Right atrium auricular region (tissue), 2 donors: ENCODE results near the gene BNC2. TPM values are rescaled to one million over a fixed set of nuclear protein-coding genes. Genes with fewer than 3 reads are reported as not detected.

Experiments
- DNase-seq: peaks from one replicate; pipeline ENCODE4 v3.0.0-alpha.2; 2019; ENCODE audit warnings: low spot score
- H3K27ac ChIP-seq, 2 donors: fragments of 200-600 bp; sonication (generic); 1 replicate in 1 of 2; 2 replicates in 1 of 2; pipeline ENCODE4 v1.5.1; 2016 to 2019
- H3K27me3 ChIP-seq, 2 donors: fragments of 200-600 bp; sonication (generic); one replicate each; pipeline versions ENCODE4 v1.5.1 to v1.6.0; 2017 to 2019
- H3K36me3 ChIP-seq: fragments of 200-600 bp; sonication (generic); one replicate; pipeline ENCODE4 v1.5.1; 2016
- H3K4me1 ChIP-seq, 2 donors: fragments of 200-600 bp; sonication (generic); one replicate each; pipeline versions ENCODE4 v1.5.1 to v1.6.0; 2017 to 2019
- H3K4me3 ChIP-seq, 2 donors: fragments of 200-600 bp; sonication (generic); 1 replicate in 1 of 2; 2 replicates in 1 of 2; pipeline ENCODE4 v1.5.1; 2017 to 2019; ENCODE audit warnings: mild to moderate bottlenecking in 1 of 2, moderate library complexity in 1 of 2
- H3K9me3 ChIP-seq, 2 donors: fragments of 200-600 bp; sonication (generic); one replicate each; pipeline ENCODE4 v1.5.1; 2019
- CTCF ChIP-seq, 2 donors: fragments of 200-600 bp; sonication (generic); IDR thresholded peaks; one replicate each; pipeline ENCODE4 v1.5.1; 2019; ENCODE audit warnings: antibody characterized with exemption in 2 of 2
- total RNA-seq, 2 donors: library from RNA; depleted of rRNA; stranded (reverse); fragments of >200 nt; gene quantifications; one replicate each; pipeline ENCODE4 v1.1.0, GENCODE V29; 2016

BNC2 gene
- total RNA-seq, 2 donors from 2014 or later, result 68.3 to 77.6 TPM

- DNase-seq, result peak; percentile 67
- no peaks in the 10 kb centered on the region for H3K27me3 ChIP-seq
- no peak overlapping the region for H3K4me3 ChIP-seq
- H3K4me1 ChIP-seq, result peaks cover 0 to 27% of the 10 kb centered on the region in 2 donors
- H3K36me3 ChIP-seq, result no peaks in the 10 kb centered on the region
- H3K27ac ChIP-seq, result peak overlapping the region in 1 of 2 donors; percentile 48
- no peak for TF ChIP-seq CTCF (IDR thresholded peaks at IDR 0.05)
- H3K9me3 ChIP-seq, result no peaks in the 10 kb centered on the region
Observed at GRCh38 chr9:16627967-16628366, 242.5 kb downstream of the BNC2 start.

GRCh38 chr9:16627521-16627920 is 242.9 kb downstream of the BNC2 start:
- no peak for TF ChIP-seq CTCF (IDR thresholded peaks at IDR 0.05)
- no peak overlapping the region for H3K4me3 ChIP-seq
- no peaks in the 10 kb centered on the region for H3K36me3 ChIP-seq
- no peak for DNase-seq
- H3K27me3 ChIP-seq, result no peaks in the 10 kb centered on the region
- H3K4me1 ChIP-seq, result peaks cover 0 to 27% of the 10 kb centered on the region in 2 donors
- no peaks in the 10 kb centered on the region for H3K9me3 ChIP-seq
- no peak overlapping the region for H3K27ac ChIP-seq

- peak; percentile 66 for DNase-seq
- Histone ChIP-seq H3K4me1 (peaks cover 0 to 27% of the 10 kb centered on the region in 2 donors), H3K27me3 (no peaks in the 10 kb centered on the region), H3K9me3 (no peaks in the 10 kb centered on the region), H3K27ac (no peak overlapping the region), H3K4me3 (no peak overlapping the region), H3K36me3 (no peaks in the 10 kb centered on the region)
- no peak for TF ChIP-seq CTCF (IDR thresholded peaks at IDR 0.05)
Observed at GRCh38 chr9:16626577-16627130, 243.8 kb downstream of the BNC2 start.

- Histone ChIP-seq H3K4me3 (no peak overlapping the region), H3K9me3 (no peaks in the 10 kb centered on the region), H3K27ac (no peak overlapping the region), H3K4me1 (peaks cover 0 to 27% of the 10 kb centered on the region in 2 donors), H3K27me3 (no peaks in the 10 kb centered on the region), H3K36me3 (no peaks in the 10 kb centered on the region)
- no peak for TF ChIP-seq CTCF (IDR thresholded peaks at IDR 0.05)
- DNase-seq, result no peak
Observed at GRCh38 chr9:16625811-16626210, 244.7 kb downstream of the BNC2 start.

- H3K36me3 ChIP-seq, result no peaks in the 10 kb centered on the region
- no peak overlapping the region for H3K27ac ChIP-seq
- TF ChIP-seq CTCF (IDR thresholded peaks at IDR 0.05), result no peak
- H3K4me3 ChIP-seq, result no peak overlapping the region
- no peaks in the 10 kb centered on the region for H3K27me3 ChIP-seq
- DNase-seq, result no peak
- peaks cover 0 to 27% of the 10 kb centered on the region in 2 donors for H3K4me1 ChIP-seq
- H3K9me3 ChIP-seq, result no peaks in the 10 kb centered on the region
Observed at GRCh38 chr9:16625161-16625631, 245.3 kb downstream of the BNC2 start.

GRCh38 chr9:16624744-16625117 is 245.7 kb downstream of the BNC2 start:
- no peak for TF ChIP-seq CTCF (IDR thresholded peaks at IDR 0.05)
- Histone ChIP-seq H3K27ac (no peak overlapping the region), H3K9me3 (no peaks in the 10 kb centered on the region), H3K4me3 (no peak overlapping the region), H3K4me1 (peaks cover 0 to 27% of the 10 kb centered on the region in 2 donors), H3K36me3 (no peaks in the 10 kb centered on the region), H3K27me3 (no peaks in the 10 kb centered on the region)
- no peak for DNase-seq
